SIG-M5 (cell line): ENCODE results near the gene DCAF12.
A peak's percentile ranks its signal among the peaks of the same experiment; 100 is the strongest.
"Not testable (repeated sequence)": the region's sequence is repeated elsewhere in the genome, so short reads cannot be mapped to it uniquely, and the experiment has no call there.

Experiments used
- DNase-seq: peaks from one replicate; lab custom pipeline; 2025; lab: John Stamatoyannopoulos, UW

DCAF12 gene

GRCh38 chr9:34126207-34127034 is at the start of gene DCAF12:
TSS of gene DCAF12 (minus strand) at chr9:34126698. CDS start at chr9:34126431, 267 bp downstream.
- no peak for DNase-seq

DNA sequence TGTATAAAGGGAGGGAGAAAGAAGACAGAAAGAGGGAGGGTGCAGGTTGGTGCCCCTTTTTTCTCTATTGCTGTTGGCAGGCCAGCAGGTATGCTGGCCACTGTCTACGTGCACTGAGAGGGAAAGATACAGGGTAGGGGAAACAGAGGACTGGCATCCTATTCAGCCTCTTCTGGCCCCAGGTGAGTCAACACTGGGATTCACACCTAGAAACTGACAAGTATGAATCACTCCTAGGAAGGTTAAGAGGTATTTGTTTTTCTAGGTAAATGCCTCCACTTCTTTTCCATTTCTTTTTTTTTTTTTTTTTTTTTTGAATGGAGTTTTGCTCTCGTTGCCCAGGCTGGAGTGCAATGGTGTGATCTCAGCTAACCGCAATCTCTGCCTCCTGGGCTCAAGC is 49.6 kb upstream of the DCAF12 start:
- DNase-seq: no peak

DNA sequence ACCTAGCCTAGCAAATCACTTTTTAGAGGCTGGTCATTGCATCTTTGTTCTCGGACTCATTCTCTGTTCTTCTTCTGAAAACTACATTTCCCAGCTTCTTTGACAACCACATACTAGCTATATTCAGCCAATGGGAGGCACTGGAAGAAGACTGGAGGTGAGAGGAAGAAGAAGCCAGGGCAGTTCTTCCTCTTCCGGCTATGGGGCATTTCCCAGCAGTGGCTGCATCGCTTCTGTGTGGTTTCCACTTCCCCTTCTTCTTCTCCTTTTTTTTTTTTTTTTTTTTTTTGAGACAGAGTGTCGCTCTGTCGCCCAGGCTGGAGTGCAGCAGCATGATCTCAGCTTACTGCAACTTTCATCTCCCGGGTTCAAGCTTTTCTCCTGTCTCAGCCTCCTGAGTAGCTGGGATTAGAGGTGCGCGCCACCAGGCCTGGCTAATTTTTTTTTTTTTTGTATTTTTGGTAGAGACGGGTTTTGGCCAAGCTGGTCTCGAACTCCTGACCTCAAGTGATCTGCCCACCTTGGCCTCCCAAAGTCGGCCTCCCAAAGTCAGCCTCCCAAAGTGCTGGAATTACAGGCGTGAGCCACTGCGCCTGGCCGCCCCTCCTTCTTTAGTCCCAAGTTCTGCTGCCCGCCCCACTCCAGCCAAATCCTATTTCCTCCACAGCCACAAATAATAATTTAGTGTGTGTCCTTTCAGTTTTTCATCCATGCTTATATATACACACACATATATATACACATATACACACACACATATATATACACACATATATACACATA is 45.4 kb upstream of the DCAF12 start:
- DNase-seq: peak; percentile 53

DNA sequence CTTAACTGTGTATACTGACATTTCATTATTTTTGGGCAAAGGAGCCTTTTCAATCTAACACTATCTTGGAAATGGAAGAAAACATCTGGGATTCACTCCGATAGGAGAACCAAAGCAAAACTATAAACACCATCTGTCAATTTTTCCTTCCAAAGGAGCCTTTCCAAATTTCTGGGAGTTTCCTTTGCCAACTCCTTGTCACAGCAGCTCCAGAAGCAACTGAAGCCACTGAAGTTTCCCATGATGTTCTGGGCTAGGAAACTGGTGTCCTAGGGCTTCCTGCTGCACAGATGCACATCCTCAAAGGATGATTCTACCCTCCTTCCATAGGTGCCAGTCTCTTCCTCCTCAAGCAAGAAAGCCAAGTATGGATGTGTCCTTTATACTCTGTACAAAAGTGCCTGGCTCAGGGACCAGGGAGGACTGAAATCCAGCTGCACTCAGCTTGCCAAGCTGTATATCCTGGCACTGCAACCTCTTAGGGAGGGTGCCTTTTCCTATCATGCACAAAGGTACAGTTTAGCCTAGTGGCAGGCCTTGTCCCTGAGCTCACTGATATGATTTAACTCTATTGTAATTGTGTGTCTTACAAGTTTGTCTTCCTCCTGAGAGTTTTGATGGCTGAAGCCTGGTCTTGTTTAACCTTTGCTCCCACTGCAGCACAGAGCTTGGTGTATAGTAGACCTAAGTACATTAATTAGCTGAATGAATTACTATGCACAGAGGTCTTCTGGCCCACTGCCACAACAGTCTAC is 43.9 kb upstream of the DCAF12 start:
- DNase-seq: no peak

- DNase-seq: no peak
Measured at GRCh38 chr9:34169125-34169524, 42.6 kb upstream of the DCAF12 start.

DNA sequence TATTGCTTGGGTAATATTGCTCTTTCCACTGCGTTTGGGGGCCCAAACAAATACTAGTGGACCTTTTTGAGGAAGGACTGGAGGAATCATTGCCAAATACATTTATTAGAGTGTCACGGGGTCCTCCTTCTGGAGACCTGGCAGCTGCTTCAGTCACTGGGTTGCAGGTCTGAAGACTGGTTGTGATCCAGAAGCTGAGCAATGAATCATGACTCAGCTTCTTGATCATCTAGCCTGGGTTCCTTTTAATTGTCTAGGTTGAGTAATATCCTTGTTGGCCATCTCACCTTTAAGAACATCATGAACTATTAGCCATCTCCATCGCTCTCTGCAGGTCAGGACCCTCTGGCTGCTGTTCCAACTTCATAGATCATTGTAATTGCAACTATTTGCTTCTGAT is 36.9 kb upstream of the DCAF12 start:
- no peak for DNase-seq

GRCh38 chr9:34158362-34158869 is 31.9 kb upstream of the DCAF12 start:
- DNase-seq: no peak

- no peak for DNase-seq
Measured at GRCh38 chr9:34157898-34158297, 31.4 kb upstream of the DCAF12 start.

DNA sequence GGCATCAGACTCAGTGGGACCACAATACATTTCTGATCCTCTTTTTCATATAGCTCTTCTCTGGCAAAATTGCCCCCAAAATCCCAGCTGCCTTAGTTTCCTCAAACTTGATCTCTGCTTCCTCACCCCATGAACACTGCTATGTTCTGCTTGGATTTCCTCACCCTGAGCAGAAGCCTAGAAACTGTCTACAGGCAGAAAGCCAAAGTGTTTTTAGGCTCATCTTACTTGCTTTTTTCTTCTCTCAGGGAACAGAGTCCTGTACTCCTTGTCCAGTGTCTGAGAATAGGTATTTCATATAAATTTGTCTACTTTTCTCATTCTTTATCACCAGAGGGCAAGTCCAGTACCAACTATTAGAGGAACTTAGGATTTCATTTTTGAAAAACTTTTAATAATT is 30.8 kb upstream of the DCAF12 start:
- DNase-seq: no peak

GRCh38 chr9:34154057-34154456 is 27.6 kb upstream of the DCAF12 start:
- no peak for DNase-seq

DNA sequence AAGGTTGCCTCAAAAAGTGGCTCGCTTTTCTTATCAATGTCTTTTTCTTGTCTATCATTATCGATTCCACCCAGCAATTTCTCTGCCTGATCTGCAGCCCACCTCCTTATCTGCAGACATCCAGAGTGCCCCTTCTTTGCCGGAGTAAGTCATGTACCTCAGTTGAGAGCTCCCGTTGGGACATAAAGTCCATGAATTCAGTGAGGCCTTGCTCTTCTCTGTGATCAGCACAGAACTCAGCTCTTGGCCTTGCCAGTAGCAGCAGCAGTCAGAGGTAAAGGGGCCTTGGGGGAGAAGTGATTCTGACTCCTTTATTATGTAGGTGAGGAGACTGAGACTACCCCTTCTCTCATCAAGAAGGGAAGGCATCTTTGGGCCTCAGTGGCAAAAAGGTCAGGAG is 24.9 kb upstream of the DCAF12 start:
- no peak for DNase-seq

DNA sequence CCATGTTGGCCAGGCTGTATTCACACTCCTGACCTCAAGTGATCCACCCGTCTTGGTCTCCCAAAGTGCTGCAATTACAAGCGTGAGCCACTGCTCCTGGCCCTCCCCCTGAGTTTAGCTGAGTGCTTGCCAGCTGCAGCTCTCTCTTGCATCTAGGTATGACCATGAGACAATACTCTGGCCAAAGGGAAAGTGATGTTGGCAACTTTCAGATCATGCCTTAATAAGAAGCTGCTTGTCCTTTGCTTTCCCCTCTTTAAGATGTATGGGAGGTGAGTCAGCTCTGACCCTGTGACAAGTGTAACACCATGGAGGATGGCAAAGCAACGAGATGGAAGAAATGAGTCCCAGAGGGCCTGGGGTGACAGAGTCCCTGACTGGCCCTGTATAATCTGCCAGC is 18.7 kb upstream of the DCAF12 start:
- no peak for DNase-seq

GRCh38 chr9:34143116-34143515 is 16.6 kb upstream of the DCAF12 start:
- DNase-seq: no peak

DNA sequence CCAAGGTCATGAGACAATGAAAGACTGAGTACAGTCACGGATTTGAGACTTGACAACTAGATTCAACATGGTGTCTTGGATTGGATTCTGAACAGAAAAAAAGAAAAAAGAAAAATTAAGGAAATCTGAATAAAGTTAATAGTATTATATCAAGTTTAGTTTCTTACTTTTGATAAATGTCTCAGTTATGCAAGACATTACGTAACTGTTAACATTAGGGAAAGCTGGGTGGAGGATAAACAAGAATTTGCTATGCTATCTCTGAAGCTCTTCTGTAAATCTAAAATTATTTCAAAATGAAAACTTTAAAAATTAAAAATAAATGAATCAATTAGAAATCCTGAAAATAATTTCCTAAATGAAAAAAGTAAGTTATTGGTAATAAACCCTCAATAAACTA is 14.4 kb upstream of the DCAF12 start:
- no peak for DNase-seq

DNA sequence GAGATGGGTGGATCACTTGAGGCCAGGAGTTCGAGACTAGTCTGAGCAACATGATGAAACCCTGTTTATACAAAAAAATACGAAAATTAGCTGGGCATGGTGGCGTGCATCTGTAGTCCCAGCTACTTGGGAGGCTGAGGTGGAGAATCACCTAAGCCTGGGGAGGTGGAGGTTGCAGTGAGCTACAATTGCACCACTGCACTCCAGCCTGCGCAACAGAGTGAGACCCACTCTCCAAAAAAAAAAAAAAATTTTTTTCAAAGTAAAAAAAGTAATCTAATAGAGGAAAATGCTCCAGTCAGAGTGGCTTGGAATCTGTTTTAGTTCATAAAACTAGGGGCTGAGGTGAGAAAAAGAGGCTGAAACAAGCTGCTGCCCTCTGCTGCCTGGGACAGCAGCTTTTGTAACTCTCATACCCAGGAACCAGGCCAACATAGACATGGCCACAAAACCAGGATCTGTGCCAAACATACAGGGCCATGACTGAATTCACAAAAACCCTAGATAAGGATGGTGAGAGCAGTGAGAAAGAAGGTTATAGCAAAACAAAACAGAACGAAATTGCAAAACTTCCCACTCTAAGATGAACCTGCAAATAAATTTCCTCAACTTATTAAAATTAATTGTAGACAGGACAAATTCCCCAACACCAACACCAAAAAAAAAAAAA is 13.1 kb upstream of the DCAF12 start:
- DNase-seq: no peak

DNA sequence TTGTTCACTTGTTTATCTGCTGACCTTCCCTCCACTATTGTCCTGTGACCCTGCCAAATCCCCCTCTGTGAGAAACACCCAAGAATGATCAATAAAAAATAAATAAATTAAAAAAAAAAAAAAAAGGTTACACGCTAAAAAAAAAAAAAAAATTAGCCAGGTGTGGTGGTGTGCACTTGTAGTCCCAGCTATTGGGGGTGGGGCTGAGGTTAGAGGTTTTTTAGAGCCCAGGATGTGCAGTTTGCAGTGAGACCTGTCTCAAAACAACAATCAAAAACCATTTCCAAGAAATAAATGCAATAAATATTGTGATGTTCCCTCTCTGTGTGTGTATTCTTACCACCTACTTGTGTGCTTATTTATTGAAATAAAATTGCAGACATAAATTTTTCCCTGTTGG is 12.1 kb upstream of the DCAF12 start:
- DNase-seq: not testable (repeated sequence)

DNA sequence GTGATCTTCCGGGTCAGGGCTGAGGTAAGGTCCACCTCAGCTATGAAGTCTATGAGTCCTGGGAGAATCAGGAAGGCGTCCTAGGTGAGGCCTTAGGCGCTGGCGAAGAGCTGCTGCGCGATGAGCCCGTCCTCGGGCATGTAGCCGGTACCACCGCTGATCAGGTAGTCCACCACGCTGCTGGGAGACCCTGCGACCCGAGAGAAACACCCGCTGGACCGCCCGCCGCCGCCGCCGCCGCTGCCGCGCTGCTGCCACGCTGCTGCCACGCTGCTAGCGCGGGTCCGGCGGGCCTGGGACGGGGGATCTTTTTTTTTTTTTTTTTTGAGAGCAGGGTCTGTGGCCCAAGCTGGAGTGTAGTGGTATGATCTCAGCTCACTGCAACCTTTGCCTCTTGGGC is 8.0 kb upstream of the DCAF12 start:
- no peak for DNase-seq

- DNase-seq: no peak
Measured at GRCh38 chr9:34133436-34133949, 7.0 kb upstream of the DCAF12 start.

- no peak for DNase-seq
Measured at GRCh38 chr9:34131571-34131970, 5.1 kb upstream of the DCAF12 start.

- DNase-seq: no peak
Measured at GRCh38 chr9:34127035-34127948, 794 bp upstream of the DCAF12 start.
